COLO668 (cell line): ENCODE results near the gene CALCOCO1.

Source experiments
- DNase-seq: peaks from one replicate; lab custom pipeline; 2025; ENCODE audit not compliant: unreplicated experiment; lab: John Stamatoyannopoulos, UW

CALCOCO1 gene

DNA sequence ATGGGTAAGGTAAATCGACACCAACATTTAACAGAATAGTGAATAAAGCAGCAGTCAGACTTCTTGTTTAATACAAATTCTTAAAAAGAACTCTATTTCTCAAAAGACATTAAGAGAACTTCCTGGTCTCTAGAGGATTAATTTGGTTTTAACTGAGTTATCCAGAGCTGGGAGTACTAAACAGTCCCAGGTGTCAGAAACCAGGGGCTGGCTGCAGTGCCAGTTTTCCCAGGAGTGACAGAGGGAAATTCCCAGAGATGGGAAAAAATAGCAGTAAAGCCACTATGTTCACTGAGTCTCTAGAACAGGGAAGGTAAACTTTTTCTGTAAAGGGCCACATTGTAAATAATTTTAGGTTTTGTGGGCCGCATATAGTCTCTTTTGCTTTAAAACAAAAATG, 60.2 kb downstream of the CALCOCO1 start:
- DNase-seq = no peak

DNA sequence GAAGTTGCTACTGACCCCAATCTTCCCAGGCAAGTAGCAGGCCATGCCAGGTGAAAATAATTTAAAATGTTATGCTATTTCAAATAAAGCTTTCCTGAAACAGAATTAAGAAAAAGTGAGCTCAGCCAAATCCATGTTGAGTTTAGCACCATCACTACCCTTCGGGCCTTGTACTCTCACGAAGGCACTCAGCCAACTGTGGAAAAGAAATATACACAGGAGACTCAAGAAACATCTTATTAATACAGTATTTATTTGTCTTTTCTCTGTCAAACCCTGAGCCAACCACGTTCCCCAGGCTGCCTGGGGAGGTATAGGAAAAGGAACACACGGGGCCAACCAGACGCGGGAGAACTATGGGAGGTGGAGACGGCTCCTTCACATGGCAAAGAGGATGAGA, 62.3 kb downstream of the CALCOCO1 start:
- DNase-seq = no peak

DNA sequence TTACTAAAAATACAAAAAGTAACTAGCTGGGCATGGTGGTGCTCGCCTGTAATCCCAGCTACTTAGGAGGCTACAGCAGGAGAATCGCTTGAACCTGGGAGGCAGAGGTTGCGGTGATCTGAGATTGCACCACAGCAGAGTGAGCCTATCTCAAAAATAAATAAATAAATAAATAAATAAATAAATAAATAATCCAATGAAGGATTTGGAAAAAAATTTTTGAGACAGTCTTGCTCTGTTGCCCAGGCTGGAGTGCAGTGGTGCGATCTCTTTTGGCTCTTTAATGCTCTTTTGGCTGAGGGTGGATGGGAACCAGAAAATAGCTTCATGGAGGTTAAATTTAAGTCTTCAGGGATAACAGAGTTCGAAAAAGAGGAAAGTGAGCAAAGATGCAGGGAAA, 63.1 kb downstream of the CALCOCO1 start:
- DNase-seq = no peak

DNA sequence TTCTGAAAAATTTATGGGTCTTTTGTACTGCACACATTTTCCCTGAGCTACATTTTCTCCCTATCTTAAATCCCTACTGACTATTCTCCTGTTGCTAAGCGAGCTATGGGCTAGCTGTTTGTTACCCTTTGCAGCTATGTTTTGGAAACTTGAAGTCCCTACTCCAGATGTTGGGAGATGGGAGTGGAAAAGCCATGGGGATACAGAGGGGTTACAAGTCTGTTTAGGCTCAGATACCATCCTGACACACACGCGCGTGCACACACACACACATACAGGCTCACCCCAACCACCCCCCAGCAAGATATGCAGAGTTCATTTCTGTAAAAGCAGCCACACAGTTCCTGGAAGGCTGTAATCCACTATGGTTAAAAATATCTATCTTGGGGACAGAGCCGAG, 67.2 kb downstream of the CALCOCO1 start:
- DNase-seq = no peak

DNA sequence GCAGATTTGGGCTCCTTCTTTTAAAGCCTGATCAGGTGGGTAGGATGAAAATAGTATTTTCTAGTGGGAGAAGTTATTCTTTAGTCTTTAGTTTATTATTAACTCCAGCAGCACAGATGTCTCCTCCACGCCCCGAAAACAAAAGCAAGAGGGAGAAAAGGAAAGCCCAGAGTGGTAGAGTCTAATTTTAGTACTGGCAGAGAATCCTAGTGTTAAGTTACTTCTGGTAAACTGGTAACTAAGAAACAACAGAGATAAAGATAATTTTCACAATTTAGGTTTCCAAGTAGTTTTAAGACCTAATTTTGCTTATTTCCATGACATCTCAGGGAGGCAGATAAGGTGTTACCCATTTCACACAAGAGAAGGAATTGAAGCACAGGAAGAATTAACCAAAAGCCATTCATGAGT, 67.7 kb downstream of the CALCOCO1 start:
- DNase-seq = no peak

DNA sequence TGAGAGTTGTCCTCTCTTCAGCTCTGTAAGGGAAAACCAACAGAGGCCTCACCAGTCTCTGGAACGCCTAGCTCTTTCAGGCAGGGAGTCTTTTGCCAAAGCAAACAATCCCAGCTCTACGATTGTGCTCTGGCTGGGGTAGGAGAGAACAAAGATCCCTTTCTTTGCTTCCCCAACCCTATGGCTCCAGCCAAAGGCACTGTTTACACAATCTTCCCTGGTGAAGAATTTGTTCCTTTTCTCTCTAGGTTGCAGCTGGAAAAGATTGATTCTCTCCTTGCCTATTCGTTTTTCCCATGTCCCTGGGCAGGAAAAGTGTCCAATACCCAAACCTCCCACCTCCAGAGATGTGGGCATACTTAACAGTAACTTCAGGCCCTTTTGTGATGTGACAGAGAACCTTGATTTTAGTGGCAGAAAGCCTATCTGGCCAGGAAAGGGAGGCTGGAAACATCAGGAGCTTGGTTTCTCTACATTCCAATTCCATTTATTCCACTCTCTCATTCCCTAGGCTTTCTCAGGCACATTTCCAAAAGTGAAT, 68.2 kb downstream of the CALCOCO1 start:
- DNase-seq = peak; percentile 7
